ENCODE measurements around the gene DPH1. TPM values are rescaled to one million over a fixed set of nuclear protein-coding genes. Genes with fewer than 3 reads are reported as not detected.

Gene DPH1
- total and polyA plus RNA-seq, 4 donors = 9.8 to 24.6 (median 19.4) TPM

DNA sequence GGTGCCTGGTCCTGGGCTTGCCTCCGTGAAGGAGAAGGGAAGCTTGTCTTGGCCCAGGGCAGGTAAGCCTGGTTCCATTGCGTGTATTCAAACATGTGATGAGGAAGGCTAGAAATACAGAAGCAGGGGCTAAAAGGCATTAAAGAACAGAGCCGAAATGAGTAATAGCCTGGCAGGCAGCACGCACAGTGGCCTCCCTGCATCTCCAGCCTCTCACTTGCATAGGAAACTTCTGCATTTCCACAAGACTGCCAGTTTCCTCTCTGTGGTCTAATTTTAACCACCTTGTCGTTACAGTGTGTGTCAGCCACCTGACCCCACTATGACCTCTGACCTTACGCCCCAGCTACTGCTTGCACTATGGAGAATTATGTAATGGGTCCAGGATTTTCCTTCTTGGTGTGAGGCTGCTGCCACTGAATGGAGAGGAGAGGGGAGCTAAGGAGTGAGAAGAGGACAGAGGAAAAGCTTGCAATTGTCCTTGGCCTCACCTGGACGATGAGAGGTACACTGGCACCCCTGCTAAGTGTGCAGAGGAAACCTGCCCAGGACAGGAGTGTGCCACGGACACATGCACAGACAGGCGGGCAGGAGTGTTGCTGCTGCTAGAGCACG lies 57.8 kb downstream of the DPH1 start:
- DNase-seq (ENCODE audit: low spot score) = no peak
- Histone ChIP-seq H3K27ac (ENCODE audit: low read depth in 1 of 2, low read length in 2 of 2) (peak overlapping the region; percentile 67 to 75), H3K9me3 (ENCODE audit: control insufficient read depth in 4 of 4, low read length in 3 of 4) (no peaks in the 10 kb centered on the region), H3K27me3 (ENCODE audit: control insufficient read depth in 4 of 4, insufficient read depth in 4 of 4, low read length in 3 of 4) (no peaks in the 10 kb centered on the region), H3K36me3 (ENCODE audit: control insufficient read depth in 4 of 4, insufficient read depth in 3 of 4, low read depth in 1 of 4, low read length in 3 of 4) (no peaks in the 10 kb centered on the region), H3K4me3 (ENCODE audit: low read depth in 1 of 3, low read length in 3 of 3) (no peak overlapping the region), H3K9ac (ENCODE audit: low read depth in 1 of 2, low read length in 2 of 2) (no peak overlapping the region), H3K4me1 (ENCODE audit: control insufficient read depth in 4 of 4, insufficient read depth in 4 of 4, low read length in 3 of 4) (peaks cover 2 to 27% (median 17%) of the 10 kb centered on the region in 4 donors)
- TF ChIP-seq NR2F2 (IDR thresholded peaks at IDR 0.05) = peak; percentile 98
- TF ChIP-seq, protein P1, sequence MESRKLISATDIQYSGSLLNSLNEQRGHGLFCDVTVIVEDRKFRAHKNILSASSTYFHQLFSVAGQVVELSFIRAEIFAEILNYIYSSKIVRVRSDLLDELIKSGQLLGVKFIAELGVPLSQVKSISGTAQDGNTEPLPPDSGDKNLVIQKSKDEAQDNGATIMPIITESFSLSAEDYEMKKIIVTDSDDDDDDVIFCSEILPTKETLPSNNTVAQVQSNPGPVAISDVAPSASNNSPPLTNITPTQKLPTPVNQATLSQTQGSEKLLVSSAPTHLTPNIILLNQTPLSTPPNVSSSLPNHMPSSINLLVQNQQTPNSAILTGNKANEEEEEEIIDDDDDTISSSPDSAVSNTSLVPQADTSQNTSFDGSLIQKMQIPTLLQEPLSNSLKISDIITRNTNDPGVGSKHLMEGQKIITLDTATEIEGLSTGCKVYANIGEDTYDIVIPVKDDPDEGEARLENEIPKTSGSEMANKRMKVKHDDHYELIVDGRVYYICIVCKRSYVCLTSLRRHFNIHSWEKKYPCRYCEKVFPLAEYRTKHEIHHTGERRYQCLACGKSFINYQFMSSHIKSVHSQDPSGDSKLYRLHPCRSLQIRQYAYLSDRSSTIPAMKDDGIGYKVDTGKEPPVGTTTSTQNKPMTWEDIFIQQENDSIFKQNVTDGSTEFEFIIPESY (IDR thresholded peaks at IDR 0.05) = no peak
- TF ChIP-seq, protein P2, sequence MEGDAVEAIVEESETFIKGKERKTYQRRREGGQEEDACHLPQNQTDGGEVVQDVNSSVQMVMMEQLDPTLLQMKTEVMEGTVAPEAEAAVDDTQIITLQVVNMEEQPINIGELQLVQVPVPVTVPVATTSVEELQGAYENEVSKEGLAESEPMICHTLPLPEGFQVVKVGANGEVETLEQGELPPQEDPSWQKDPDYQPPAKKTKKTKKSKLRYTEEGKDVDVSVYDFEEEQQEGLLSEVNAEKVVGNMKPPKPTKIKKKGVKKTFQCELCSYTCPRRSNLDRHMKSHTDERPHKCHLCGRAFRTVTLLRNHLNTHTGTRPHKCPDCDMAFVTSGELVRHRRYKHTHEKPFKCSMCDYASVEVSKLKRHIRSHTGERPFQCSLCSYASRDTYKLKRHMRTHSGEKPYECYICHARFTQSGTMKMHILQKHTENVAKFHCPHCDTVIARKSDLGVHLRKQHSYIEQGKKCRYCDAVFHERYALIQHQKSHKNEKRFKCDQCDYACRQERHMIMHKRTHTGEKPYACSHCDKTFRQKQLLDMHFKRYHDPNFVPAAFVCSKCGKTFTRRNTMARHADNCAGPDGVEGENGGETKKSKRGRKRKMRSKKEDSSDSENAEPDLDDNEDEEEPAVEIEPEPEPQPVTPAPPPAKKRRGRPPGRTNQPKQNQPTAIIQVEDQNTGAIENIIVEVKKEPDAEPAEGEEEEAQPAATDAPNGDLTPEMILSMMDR (IDR thresholded peaks at IDR 0.05; ENCODE audit: low read depth, low read length, missing input control) = no peak
- TF ChIP-seq FOXA1 (IDR thresholded peaks at IDR 0.05) = no peak
- TF ChIP-seq, protein P3, sequence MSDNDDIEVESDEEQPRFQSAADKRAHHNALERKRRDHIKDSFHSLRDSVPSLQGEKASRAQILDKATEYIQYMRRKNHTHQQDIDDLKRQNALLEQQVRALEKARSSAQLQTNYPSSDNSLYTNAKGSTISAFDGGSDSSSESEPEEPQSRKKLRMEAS (IDR thresholded peaks at IDR 0.05) = no peak
- no peak for TF ChIP-seq HNF4G (IDR thresholded peaks at IDR 0.05)
- TF ChIP-seq, protein P4, sequence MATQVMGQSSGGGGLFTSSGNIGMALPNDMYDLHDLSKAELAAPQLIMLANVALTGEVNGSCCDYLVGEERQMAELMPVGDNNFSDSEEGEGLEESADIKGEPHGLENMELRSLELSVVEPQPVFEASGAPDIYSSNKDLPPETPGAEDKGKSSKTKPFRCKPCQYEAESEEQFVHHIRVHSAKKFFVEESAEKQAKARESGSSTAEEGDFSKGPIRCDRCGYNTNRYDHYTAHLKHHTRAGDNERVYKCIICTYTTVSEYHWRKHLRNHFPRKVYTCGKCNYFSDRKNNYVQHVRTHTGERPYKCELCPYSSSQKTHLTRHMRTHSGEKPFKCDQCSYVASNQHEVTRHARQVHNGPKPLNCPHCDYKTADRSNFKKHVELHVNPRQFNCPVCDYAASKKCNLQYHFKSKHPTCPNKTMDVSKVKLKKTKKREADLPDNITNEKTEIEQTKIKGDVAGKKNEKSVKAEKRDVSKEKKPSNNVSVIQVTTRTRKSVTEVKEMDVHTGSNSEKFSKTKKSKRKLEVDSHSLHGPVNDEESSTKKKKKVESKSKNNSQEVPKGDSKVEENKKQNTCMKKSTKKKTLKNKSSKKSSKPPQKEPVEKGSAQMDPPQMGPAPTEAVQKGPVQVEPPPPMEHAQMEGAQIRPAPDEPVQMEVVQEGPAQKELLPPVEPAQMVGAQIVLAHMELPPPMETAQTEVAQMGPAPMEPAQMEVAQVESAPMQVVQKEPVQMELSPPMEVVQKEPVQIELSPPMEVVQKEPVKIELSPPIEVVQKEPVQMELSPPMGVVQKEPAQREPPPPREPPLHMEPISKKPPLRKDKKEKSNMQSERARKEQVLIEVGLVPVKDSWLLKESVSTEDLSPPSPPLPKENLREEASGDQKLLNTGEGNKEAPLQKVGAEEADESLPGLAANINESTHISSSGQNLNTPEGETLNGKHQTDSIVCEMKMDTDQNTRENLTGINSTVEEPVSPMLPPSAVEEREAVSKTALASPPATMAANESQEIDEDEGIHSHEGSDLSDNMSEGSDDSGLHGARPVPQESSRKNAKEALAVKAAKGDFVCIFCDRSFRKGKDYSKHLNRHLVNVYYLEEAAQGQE (IDR thresholded peaks at IDR 0.05) = no peak
- no peak for TF ChIP-seq YY1 (IDR thresholded peaks at IDR 0.05)
- TF ChIP-seq HNF4A (conservative IDR thresholded peaks at IDR 0.05) = no peak
- no peak for TF ChIP-seq EGR1 (IDR thresholded peaks at IDR 0.05; ENCODE audit: low read depth in 2 of 2)
- peak; percentile 44 for TF ChIP-seq SP1 (IDR thresholded peaks at IDR 0.05)
- peak; percentile 74 to 79 for TF ChIP-seq RXRA (IDR thresholded peaks at IDR 0.05)
- no peak for TF ChIP-seq GABPA (IDR thresholded peaks at IDR 0.05 in 1 of 2, conservative IDR thresholded peaks at IDR 0.05 in 1 of 2)
- no peak for TF ChIP-seq TAF1 (conservative IDR thresholded peaks at IDR 0.05)
- no peak for TF ChIP-seq JUND (IDR thresholded peaks at IDR 0.05)
- no peak for TF ChIP-seq FOXA2 (IDR thresholded peaks at IDR 0.05)
- TF ChIP-seq, protein P5, sequence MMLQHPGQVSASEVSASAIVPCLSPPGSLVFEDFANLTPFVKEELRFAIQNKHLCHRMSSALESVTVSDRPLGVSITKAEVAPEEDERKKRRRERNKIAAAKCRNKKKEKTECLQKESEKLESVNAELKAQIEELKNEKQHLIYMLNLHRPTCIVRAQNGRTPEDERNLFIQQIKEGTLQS (IDR thresholded peaks at IDR 0.05) = no peak
- peak; percentile 10 to 17 for TF ChIP-seq RAD21 (IDR thresholded peaks at IDR 0.05)
- WGBS = 60% methylated on average over 10 of the region's 10 CpGs

Measured in liver (tissue), 9 donors.